ENCODE data around the gene SUPT6H.
"Not testable (repeated sequence)": the region's sequence is repeated elsewhere in the genome, so short reads cannot be mapped to it uniquely, and the experiment has no call there.

Gene SUPT6H

GRCh38 chr17:28648698-28649097 lies 13.3 kb upstream of the SUPT6H start:
- FAIRE-seq: no peak

- FAIRE-seq: no peak
Measured at GRCh38 chr17:28655160-28655559, 6.8 kb upstream of the SUPT6H start.

- no peak for FAIRE-seq
Measured at GRCh38 chr17:28657756-28658155, 4.2 kb upstream of the SUPT6H start.

- FAIRE-seq: not testable (repeated sequence)
Measured at GRCh38 chr17:28658342-28658741, 3.7 kb upstream of the SUPT6H start.

GRCh38 chr17:28658766-28659496 lies 3.1 kb upstream of the SUPT6H start:
- FAIRE-seq: not testable (repeated sequence)

GRCh38 chr17:28659497-28659881 lies 2.5 kb upstream of the SUPT6H start:
- not testable (repeated sequence) for FAIRE-seq

GRCh38 chr17:28662527-28662829 lies 473 bp downstream of the SUPT6H start:
- FAIRE-seq: no peak

- FAIRE-seq: no peak
Measured at GRCh38 chr17:28663723-28664122, 1.7 kb downstream of the SUPT6H start.

- no peak for FAIRE-seq
Measured at GRCh38 chr17:28665994-28666393, 4.0 kb downstream of the SUPT6H start.

- no peak for FAIRE-seq
Measured at GRCh38 chr17:28667870-28668269, 5.9 kb downstream of the SUPT6H start.

GRCh38 chr17:28669918-28670317 lies 7.9 kb downstream of the SUPT6H start:
- FAIRE-seq: no peak

GRCh38 chr17:28675490-28675889 lies 13.5 kb downstream of the SUPT6H start:
- no peak for FAIRE-seq

GRCh38 chr17:28675980-28676379 lies 14.0 kb downstream of the SUPT6H start:
- no peak for FAIRE-seq

- FAIRE-seq: no peak
Measured at GRCh38 chr17:28682655-28683054, 20.6 kb downstream of the SUPT6H start.

- FAIRE-seq: no peak
Measured at GRCh38 chr17:28684963-28685362, 23.0 kb downstream of the SUPT6H start.

- no peak for FAIRE-seq
Measured at GRCh38 chr17:28685366-28685765, 23.4 kb downstream of the SUPT6H start.

- no peak for FAIRE-seq
Measured at GRCh38 chr17:28686296-28686695, 24.3 kb downstream of the SUPT6H start.

- FAIRE-seq: no peak
Measured at GRCh38 chr17:28688481-28688880, 26.5 kb downstream of the SUPT6H start.

- no peak for FAIRE-seq
Measured at GRCh38 chr17:28689011-28689410, 27.0 kb downstream of the SUPT6H start.

GRCh38 chr17:28693869-28694268 lies 31.9 kb downstream of the SUPT6H start:
- no peak for FAIRE-seq

GRCh38 chr17:28698253-28698941 lies 36.4 kb downstream of the SUPT6H start:
- no peak for FAIRE-seq

GRCh38 chr17:28700278-28700677 lies 38.3 kb downstream of the SUPT6H start:
- FAIRE-seq: no peak

- FAIRE-seq: no peak
Measured at GRCh38 chr17:28700830-28701492, 39.0 kb downstream of the SUPT6H start.
